HG03135 (cell line): ENCODE measurements around the gene SEC63.
A peak's percentile ranks its signal among the peaks of the same experiment; 100 is the strongest.
"Not testable (repeated sequence)": the region's sequence is repeated elsewhere in the genome, so short reads cannot be mapped to it uniquely, and the experiment has no call there.

Experiments used
- ATAC-seq: cut with Tn5 transposase; IDR thresholded peaks from one replicate; pipeline ENCODE4 v1.9.1; 2021; ENCODE audit warnings: mild to moderate bottlenecking, moderate library complexity; ENCODE audit not compliant: unreplicated experiment

SEC63 gene

GRCh38 chr6:107957909-107958688 is at the start of gene SEC63:
Gene SEC63 (minus strand): TSS chr6:107958208. CDS start chr6:107958009, 199 bp downstream.
- peak; percentile 94 for ATAC-seq

- no peak for ATAC-seq
These were observed 48.0 kb upstream of the SEC63 start for GRCh38 chr6:108005961-108006360.

DNA sequence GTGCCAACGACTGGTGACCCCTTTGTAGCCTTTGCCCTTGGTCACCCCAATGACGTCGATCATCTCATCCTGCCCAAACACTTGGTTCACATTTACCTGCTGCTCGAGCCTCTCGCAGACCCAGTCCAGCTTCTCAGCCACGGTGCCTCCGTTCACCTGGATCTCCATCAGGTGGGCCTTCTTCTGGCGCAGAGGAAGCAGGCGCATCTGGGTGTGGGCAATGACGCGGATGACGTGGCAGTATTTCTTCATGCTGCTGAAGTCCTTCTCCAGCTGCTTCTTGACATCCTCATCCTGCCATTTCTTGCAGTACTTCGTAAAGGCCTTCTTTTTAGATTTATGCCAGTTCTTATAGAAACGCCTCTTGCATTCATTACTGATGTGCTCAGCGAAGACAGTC is 46.9 kb upstream of the SEC63 start:
- ATAC-seq, result no peak

DNA sequence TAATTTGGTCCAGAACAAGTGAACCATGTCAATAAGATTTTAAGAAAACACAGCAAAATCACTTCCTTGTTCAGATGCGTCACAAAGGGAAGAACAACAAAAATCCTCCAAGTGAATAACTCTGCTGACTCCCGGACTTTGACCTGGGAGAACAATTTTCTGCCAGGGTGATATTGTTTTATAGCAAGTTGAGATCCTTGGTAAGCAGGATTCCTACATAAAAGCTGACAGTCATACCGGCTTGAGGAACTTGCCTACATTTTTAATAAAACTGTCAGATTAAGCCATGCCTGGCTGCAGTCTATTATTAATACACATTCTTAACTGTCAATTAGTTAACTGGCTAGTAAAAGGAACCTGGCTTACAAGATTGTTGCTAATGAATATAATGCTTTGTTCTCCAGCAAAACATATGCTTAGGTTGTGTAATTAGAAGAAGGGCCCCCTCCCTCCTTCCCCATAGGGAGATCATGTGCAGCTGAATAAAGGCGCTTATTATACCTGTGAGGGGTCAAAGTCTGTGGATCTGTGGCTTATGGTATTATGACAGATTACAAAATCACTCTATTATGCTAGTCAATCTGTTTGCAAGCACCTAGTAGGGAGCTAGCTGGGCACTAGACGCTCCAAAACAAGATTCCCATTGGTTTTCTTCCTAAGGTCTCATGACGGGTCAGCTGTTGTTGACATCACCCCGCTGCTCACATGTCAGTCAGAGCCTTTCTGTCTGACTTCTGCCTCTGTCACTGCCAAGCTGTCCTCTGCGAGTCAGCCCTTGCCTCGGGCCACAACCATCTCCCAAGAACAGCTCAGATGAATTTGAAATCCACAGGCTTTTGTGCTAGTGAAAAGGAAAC is 44.6 kb upstream of the SEC63 start:
- ATAC-seq, result no peak

DNA sequence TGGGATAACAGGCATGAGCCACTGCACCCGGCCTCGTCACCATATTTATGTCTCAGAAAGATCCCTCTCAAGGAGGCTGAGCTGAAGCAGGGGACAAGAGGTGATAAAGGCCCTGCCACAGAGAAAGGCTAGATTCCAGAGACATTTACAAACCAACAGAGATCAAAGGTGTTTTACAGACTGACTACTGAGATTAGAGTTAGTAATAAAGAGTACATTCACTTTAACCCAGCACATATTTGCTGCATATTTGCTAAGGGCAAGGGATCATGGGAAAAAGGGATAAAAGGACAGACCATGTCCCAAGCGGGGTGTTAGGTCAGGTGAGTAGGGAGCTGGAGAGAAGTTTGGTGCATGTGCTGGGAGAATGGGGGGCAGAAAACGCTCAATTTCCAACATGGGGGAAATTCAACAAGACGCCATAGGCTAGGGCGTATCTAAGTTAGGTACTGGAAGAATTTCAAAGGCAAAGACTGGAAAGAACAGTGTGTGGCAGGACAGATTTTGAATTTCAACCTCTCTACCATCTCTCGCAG is 43.8 kb upstream of the SEC63 start:
- ATAC-seq, result no peak

- not testable (repeated sequence) for ATAC-seq
These were observed 42.3 kb upstream of the SEC63 start for GRCh38 chr6:108000259-108000658.

- no peak for ATAC-seq
These were observed 41.3 kb upstream of the SEC63 start for GRCh38 chr6:107999341-107999740.

GRCh38 chr6:107991772-107992550 is 34.0 kb upstream of the SEC63 start:
- no peak for ATAC-seq

GRCh38 chr6:107991061-107991460 is 33.1 kb upstream of the SEC63 start:
- ATAC-seq, result no peak

DNA sequence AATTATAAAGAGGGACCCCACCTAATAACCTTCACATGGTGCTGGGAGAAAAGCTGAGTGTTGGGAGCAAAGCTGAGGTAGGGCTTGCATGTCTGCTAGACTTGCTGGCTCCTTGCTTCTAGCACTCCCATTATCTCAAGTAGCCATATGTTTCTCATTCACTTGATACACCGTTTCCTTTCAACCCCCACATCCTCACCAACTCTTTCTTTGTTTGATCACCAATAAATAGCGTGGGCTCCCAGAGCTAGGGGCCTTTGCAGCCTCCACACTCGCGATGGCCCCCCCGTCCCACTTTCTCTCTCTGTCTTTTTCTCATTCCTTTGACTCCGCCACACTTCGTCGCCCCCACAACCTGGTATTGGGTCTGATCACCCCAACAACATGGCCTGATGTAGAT is 32.6 kb upstream of the SEC63 start:
- ATAC-seq, result not testable (repeated sequence)

DNA sequence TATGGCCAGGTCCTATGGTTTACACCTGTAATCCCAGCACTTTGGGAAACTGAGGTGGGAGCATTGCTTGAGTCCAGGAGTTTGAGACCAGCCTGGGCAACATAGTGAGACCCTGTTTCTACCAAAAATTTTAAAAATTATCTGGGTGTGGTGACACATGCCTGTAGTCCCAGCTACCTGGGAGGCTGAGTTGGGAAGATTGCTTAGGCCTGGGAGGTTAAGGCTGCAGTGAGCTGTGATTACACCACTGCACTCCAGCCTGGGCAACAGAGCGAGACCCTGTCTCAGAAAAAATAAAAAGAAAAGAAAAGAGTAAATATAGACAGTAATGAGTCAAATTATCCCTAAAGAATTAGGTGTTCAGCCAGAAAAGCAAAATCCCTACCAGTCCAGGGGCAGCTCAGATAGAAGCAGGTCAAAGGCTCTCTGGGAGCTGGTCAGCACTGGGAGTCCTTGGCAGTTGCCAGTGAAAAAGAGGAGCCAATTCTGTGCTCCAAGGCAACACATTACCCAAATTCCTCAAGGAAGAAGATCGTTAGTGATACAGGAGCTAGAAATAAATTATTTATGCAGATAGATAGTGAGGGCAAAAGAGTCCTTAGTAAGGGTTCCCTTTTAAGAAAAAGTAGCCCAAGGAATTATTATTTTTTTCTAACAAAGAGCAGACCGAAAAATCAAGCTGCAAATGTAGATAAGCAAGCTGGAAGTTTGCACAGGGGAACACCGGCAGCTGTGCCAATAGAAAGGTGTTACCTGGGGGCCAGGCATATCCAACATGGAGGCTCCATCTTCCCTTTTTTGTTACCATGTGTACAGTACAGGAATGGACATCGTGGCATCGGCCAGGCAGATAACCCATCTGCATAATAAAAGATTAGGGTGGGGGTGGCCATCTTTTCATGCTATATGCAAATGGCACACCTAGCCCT is 31.4 kb upstream of the SEC63 start:
- ATAC-seq, result no peak

DNA sequence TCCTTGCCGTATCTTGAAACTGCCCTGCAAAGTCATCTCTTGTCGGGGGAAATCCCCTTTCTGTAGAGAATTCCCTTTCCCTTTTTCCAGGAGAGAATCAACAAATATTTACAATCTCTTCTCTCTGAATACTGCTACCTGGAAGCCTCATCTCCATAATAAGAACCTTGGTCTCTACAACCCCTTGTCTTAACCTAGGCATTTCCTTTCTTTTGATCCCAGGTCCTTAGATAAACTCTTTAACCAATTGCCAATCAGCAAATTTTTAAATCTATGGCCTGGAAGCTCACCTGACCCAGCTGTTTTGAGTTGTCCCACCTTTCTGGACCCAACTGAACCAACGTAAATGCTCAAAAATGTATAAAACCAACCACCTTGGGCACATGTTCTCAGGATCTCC is 30.6 kb upstream of the SEC63 start:
- no peak for ATAC-seq

- no peak for ATAC-seq
These were observed 29.8 kb upstream of the SEC63 start for GRCh38 chr6:107987805-107988204.

DNA sequence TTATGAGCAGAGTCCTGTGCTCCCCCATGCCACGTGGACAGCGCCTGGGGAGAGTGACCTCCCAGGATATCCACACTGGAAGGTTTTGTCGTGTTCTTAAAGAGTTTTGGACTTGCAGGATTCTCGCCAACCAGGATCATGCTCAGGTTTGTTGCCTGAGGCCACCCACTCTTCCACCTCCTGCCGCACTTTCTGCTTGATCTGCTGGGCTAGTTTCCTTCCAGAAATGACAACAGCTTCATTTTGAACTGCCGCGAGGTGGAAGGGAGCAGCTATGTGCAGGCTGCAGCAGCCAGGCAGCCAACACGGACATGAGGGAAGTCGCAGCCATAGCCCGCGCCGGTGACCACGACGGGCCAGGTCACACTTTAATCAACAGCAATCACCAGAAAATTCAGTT is 27.7 kb upstream of the SEC63 start:
- ATAC-seq, result no peak

DNA sequence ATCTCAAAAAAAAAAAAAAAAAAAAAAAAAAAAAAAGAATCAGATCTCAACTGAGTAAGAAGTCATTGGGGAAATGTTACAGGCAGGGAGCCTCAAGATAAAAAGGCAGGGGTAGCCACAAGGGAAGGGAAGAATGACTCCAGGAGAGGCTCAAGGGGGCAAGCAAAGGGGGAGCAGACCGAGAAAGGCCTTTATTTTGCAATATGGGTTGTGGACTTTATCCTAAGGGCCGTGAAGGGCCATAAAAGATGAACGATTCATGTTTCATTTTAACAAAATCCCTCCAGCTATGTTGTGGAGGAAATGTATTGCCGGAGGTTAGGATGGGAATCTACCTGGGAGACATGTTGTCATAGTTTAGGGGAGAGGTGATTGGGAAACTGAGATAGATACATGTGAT is 25.8 kb upstream of the SEC63 start:
- no peak for ATAC-seq

- ATAC-seq, result no peak
These were observed 24.5 kb upstream of the SEC63 start for GRCh38 chr6:107982486-107982885.

GRCh38 chr6:107981695-107982094 is 23.7 kb upstream of the SEC63 start:
- ATAC-seq, result no peak

- ATAC-seq, result no peak
These were observed 19.3 kb upstream of the SEC63 start for GRCh38 chr6:107977283-107977682.

- no peak for ATAC-seq
These were observed 18.3 kb upstream of the SEC63 start for GRCh38 chr6:107976155-107976783.

DNA sequence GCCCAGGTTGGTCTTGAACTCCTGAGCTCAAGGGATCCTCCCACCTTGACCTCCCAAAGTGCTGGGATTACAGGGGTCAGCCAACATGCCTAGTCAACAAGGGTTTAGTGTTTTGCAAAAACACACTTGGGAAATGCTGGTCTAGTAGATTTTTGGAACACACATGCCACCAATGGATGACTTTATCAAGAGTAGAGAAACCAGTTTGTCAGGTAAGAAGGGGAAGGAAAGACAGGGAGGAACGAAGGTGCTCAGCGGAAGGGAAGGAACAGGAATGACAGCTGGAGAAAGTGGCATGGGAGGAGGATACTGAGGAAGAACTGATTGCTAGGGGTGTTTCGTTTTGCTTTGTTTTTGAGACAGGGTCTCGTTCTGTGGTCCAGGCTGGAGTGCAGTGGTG is 15.6 kb upstream of the SEC63 start:
- no peak for ATAC-seq
